Renal pelvis (tissue), 4 donors: ENCODE results near the gene BRD2. TPM values are rescaled to one million over a fixed set of nuclear protein-coding genes. Genes with fewer than 3 reads are reported as not detected.

Experiments used
- DNase-seq: peaks from one replicate; pipeline ENCODE4 v3.0.0-alpha.2; 2013
- polyA plus RNA-seq, 3 donors: library from polyadenylated mRNA; unstranded; fragments of 120-200 nt; gene quantifications; one replicate each; pipeline ENCODE4 v1.2.1, GENCODE V29; 2013; ENCODE audit not compliant: insufficient read length in 3 of 3

Gene BRD2
- polyA plus RNA-seq, 3 donors: 297 to 357 (median 329) TPM

- DNase-seq: no peak
Observed at GRCh38 chr6:32943864-32944649, 24.3 kb upstream of the BRD2 start.

- DNase-seq: no peak
Observed at GRCh38 chr6:32945108-32945760, 23.2 kb upstream of the BRD2 start.

GRCh38 chr6:32945953-32946352, 22.4 kb upstream of the BRD2 start:
- no peak for DNase-seq

- no peak for DNase-seq
Observed at GRCh38 chr6:32946893-32947292, 21.5 kb upstream of the BRD2 start.

- peak; percentile 79 for DNase-seq
Observed at GRCh38 chr6:32947552-32948465, 20.6 kb upstream of the BRD2 start.

GRCh38 chr6:32949113-32949512, 19.3 kb upstream of the BRD2 start:
- DNase-seq: no peak

GRCh38 chr6:32950010-32950409, 18.4 kb upstream of the BRD2 start:
- DNase-seq: no peak

- DNase-seq: no peak
Observed at GRCh38 chr6:32950449-32950848, 17.9 kb upstream of the BRD2 start.

GRCh38 chr6:32952817-32953739, 15.3 kb upstream of the BRD2 start, which contains the start of gene HLA-DMA:
TSS of gene HLA-DMA (minus strand) at chr6:32953097. CDS start at chr6:32953036, 61 bp downstream.
- DNase-seq: peak; percentile 83

- DNase-seq: no peak
Observed at GRCh38 chr6:32953775-32954174, 14.6 kb upstream of the BRD2 start.

- DNase-seq: peak; percentile 47
Observed at GRCh38 chr6:32954267-32954666, 14.1 kb upstream of the BRD2 start.

- peak; percentile 48 for DNase-seq
Observed at GRCh38 chr6:32954986-32955802, 13.2 kb upstream of the BRD2 start.

- DNase-seq: no peak
Observed at GRCh38 chr6:32956176-32956575, 12.2 kb upstream of the BRD2 start.

GRCh38 chr6:32960563-32960962, 7.8 kb upstream of the BRD2 start:
- no peak for DNase-seq

GRCh38 chr6:32962213-32962826, 6.1 kb upstream of the BRD2 start:
- no peak for DNase-seq

GRCh38 chr6:32963866-32964265, 4.5 kb upstream of the BRD2 start:
- DNase-seq: no peak

- no peak for DNase-seq
Observed at GRCh38 chr6:32964776-32965175, 3.6 kb upstream of the BRD2 start.

- DNase-seq: peak; percentile 43
Observed at GRCh38 chr6:32967151-32968091, 973 bp upstream of the BRD2 start.
